COLO829 (cell line): ENCODE measurements around the gene RS1.

Experiments used
- DNase-seq: peaks from one replicate; pipeline ENCODE4 v3.0.0; 2012; ENCODE audit warnings: low spot score

Gene RS1

DNA sequence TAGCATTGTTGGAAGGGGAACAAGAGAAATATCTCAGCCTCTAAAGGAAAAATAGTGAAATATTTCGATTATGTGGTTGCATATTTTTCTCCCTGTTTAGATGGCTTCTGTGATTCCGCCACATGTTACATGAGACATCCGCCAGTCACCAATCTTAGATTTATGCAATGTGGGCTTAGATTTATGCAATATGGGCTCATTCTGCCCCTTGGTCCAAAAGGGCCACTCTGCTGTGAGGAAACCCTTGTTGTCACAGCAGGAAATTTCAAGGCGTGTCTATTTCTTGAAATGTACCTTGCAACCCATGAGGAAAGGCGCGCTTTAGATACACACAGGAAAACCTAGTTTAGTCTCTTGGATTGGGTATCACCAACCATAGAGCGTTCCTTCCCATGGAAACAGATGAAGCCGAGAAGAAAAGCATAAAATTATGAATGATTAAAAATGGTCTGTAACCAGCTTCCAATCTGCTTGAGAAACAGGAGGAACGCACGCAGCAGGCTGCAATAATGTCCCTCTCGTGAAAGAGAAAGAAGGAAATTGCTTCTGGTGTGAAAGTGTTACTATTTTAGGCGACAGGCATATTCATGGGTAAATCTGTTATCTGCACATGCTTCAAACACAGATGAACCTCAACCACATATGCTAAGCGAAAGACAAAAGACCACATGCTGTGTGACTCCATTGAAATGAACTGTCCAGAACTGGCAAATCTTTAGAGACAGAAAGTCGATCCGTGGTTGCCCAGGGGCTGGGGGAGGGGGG, 3.7 kb downstream of the RS1 start:
- no peak for DNase-seq

DNA sequence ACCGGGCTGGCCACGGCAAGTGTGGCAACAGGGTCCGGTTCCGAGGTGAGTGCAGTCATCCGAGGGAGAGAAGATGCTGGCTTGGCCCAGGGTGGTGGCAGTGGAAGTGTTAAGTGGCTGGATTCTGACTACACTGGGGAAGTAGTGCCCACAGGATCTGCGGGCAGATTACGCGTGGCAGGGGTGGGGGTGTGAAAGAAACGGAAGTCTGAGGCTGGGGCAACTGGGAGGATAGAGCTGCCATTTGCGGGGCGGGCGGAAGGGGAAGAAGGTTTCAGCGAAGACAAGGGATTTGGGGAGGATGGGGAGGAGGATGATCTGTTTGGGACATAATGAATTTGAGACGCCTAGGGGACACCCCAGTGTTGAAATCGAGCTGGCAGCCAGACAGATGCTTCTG, 5.3 kb downstream of the RS1 start:
- DNase-seq = no peak

DNA sequence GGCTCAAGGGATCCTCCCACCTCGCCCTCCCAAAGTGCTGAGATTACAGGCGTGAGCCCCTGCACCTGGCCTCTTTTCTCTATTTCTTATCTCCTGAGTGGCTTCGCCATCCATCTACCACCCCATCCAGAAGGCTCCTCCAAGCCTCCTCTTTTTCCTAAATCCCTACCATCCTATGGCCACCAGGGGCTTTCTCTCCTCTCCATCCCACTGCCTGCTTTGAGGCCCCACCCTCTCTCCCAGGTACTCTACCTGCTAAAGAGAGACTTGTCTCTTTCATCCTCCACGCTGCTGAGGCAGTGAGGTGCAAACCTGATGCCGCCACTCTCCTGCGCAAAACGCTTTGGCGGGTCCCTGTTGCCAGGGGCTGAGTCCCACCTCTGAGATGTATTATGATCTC, 7.0 kb downstream of the RS1 start:
- no peak for DNase-seq

DNA sequence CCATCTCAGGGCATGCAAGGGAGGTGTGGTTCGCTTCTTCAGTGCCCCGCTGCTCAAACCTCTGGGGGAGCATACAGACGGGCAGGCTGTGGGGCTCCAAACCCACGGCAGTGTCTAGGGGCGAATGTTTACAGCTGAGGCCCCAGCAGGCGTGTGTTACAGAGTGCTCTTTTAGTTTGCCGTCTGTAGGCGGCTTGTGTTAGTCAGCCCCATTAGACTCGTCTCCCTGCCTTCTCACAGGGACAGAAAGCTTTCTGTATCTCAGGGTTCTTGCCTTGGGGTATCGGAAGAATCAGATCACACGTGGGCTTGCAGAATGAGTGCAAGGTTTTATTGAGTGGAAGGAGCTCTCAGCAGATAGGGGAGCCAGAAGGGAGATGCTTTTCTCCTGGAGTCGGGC, 10.6 kb downstream of the RS1 start:
- DNase-seq = peak; percentile 27

DNA sequence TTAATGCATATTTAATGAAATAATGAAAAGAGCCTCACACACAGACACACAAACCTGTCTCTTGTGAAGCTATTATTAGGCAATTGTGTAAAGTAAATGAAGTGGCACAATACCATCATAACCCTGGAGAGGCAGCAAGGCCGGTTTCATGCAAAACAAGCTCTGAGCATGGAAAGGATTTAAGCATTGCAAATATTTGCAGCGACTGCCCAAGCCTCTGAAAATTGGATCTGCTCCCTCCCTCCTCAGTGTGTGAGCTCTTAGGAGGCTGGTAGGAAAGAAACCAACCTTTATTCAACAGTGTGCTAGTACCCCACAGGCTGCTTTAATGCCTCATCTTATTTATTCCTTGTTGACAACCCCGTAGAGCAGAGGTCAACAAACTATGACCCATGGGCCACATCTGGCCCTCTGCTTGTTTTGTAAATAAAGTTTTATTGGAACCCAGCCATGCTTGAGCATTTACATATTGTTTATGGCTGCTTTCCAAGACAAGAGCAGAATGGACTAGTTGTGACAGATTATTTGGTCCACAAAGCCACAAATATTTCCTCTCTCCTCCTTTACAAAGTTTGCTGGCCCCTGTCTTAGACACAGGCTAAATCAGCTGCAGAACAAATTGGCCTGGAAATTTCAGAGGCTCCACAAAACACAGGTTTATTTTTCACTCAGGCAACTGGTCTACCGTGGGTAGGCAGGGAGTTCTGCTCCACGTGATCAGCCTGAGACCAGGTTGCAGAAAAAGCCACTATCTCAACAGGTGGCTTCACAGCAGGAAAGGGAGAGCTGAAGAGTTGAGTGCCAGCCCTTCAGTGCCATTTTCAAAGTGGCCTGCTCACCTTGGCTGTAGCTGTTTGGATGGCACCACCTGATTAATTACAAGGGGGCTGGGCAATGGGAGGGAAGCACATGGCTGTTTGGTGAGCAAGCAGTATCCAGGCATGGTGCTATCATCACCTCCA, 16.8 kb downstream of the RS1 start:
- no peak for DNase-seq

DNA sequence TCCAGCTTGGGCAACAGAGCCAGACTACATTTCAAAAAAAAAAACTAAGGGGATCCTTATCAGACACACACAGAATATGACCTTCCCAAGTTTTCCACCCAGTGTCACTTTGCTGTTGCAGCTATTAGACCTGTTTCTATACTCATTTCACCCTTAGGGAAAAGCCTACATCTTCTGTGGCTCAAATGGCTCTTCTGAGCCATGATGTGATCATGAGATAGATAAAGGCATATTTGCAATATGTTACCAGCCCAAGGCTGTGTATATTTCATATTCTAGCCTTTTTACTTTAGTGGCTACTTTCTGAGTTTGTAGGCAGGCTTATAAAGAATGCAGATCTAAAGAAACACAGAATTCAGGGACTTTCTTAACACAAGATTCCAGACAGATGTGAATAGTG, 19.3 kb downstream of the RS1 start:
- DNase-seq = no peak

DNA sequence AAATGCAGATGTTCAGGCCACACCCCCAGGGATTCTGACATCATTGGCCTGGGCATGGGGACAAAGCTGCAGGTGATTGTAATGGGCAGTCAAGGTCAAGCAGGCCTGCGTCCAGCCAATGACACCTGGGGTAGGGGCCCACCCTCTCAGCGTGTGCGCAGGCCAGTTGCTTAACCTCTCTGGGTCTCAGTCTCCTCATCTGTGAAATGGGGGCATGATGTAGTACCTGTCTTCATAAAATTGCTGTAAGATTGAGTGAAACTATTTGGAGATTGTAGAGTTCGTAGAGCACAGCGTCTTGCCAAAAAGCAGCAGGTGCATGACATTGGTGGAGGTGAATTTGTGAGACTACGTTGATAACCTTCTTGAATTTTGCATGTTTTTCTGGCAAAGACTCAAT, 21.2 kb downstream of the RS1 start:
- DNase-seq = no peak

DNA sequence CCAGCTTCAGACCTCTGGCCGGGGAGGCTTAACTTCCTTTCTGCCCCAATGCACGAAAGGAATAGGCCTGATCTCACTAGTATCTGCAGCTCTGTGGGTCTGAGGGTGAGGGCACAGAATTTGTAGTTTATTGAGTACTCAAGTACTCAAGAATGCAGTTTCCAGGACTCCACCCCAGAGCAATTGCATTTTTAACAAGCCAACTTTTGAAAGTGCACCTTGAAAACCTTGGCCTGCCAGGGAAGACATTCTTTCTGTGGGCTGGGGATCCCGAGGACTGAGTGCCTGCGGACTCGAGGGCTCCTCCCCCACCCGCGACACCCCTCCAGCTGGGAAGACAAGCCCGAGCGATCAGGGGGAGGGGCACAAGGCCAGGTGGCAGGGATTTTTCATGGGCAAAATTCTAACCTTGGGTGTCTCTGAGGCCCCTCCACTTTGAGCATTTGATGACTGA, 22.4 kb downstream of the RS1 start:
- DNase-seq = no peak

DNA sequence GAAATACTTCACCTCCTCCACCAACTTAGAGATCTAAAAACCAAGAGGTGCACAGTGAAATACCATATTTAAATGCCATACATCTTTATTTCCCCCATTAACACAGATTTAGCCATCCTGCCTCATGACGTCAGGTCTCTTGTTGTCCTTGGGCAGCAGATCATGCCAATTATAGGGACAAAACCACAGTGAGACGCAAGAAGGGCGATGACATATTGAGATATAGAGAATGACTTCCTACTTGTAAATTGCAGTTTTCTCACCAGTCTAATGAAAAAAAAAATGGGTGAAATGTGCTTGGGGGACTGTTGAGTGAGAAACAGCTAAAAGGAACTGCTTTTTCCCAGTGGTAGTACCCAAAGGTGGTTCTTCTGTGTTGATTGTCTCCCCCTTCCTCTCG, 24.3 kb downstream of the RS1 start:
- DNase-seq = no peak

DNA sequence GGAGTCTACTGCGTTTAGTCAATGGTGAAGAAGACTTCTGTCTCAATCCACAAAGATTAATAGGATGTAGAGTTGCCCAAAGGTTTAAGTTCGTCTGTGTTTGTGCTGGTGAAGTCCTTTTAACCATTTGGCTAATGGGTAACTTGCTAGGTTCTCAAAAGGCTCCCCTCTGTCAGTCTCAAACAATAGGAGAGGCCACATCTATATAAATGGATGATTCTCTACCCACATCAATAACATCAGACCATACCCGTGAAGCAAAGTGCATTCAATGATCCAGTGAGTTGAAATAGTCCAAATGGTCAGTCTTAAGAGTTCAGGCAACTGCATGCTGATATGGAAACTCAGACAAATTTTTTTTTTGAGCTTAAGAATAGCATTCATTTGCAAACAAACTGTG, 28.1 kb downstream of the RS1 start:
- DNase-seq = no peak

DNA sequence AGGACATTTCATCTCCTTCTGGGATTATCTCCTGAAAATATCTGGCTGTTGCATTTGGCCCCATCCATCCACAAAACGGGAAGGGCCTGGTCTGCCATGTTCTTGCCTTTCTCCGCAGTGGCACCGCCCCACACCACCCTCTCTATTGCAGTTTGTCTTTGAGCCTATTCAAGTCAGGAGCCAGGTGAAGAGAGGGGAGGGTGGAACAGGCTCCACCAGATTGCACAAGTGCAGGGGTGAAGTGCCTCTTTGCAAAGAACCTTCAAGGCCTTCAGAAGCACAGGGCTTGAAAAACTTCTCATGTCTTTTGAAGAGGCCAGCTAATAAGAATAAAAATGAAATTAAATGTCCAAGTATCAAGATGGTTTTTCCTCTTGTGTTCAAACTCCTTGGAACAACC, 28.7 kb downstream of the RS1 start:
- DNase-seq = no peak

DNA sequence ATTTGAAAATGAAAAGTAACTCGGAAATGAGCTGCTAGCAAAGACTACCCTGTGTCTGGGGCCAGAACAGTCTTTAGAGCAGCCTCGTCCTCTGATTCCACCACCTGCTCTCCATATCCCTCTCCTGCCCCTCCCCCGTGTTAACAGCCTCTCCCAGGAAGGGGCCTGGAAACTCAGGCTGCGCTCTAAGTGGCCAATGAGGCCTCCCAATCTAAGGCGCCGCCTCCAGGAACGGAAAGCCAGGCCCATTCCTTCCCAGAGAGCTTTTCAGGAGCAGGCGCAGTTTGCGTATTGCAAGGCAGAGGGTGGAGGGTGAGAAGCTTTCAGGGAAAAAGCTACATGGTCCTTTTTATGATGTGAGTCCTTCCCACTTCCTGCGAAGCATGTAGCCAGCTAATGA, 31.2 kb downstream of the RS1 start:
- no peak for DNase-seq

DNA sequence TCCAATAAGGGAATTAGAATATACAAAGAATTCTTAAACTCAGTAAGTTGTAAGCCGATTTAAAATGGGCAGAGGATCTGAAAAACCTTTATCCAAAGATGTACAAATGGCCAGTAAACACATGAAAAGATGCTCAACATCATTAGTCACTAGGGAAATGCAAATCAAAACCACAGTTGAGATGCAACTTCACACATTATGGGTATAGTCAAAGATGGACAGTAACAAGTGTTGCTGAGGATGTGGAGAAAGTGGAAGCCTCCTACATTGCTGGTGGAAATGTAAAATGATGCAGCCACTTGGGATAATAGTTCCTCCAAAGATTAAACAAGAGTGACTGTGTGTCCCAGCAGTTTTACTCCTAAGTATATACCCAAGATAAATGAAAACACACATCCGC, 32.6 kb downstream of the RS1 start:
- DNase-seq = no peak

DNA sequence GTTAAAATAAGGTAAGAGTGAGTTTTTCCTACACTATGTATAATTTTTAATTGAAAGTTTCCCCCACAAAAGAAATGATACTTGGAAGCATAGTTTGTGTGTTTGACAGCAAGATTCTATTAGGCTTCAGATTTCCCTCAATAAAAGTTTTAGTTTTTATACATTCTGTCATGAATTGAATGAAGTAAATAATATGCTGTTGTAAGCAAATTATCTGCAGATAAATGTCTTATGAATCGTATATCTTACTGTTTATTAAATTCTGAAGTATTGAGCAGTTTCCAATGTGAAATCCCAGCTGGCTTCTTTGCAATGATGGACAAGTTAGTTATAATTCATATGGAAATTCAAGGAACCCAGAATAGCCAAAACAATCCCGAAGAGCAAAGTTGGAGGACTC, 33.5 kb downstream of the RS1 start:
- no peak for DNase-seq

DNA sequence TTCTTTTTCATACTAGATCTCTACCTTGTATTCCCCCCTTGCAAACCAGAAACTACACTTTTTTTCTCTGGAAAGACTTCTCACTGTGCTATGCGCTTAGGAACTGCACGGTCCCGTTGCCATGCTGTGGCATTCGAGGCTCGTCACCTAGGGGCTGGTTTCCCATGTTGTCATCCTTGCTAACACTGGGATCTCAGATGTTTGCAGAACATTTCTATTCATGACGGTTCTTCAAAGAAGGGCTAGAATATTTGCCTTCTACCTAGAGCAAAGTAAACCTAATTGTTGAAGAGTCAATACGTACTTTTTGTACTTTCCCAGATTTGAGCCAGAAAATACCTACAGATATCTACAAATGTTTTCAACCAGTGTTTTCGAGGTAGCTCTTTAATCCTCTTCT, 41.0 kb downstream of the RS1 start:
- no peak for DNase-seq

DNA sequence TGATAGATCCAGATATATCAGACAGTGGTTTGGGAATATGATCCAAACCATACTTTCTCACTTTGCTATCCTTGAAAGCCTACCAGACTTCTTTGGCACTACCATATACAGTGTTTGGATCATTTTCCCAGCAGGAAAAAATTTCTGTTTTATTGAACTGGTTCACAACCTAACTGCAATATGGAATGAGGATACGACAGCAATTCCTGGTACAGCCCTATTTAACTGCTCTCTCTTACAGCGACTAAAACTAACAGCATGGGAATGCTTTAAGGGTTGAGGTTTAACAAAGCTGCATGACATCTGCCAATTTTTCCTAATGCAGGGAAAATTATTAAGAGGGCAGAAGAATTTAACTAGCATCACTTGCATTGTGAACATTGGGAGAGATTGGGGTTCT, 47.3 kb downstream of the RS1 start:
- no peak for DNase-seq

DNA sequence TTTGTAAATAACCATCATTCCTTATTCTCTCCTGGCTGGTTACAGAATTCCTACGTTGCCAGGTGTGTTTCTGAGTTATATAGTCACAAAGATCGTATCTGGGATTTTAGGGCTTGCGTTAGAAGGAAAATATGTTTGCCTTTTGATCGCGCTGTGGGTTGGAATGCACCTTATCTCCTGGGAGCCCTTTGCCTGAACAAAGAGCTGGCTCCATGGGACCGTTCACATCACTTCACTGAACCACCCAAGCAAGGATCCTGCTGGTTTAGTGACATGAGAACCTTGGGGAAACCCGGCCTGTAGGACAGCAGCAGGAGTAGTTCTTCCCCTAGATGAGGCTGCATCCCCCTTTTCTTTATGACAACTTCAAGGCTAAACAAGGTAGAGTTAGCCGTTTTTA, 51.6 kb downstream of the RS1 start:
- DNase-seq = no peak

DNA sequence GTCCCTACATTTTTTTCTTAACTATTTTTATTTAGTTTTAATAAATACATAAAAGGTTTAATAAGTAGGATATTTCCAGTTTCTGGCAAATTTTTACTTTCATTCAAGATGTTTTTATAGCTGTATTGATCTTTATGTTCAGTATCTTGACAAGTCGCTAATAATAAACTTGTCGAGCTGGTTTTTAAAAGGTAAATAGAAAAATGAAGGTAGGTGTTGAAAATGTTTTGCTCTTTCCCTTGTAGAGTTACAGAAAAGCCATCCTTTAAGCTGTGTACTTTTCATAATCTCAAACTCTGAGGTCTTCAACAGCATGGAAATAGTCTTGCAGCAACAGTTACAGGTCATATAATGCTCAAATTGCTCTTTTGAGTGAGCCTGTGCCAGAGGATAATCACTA, 52.6 kb downstream of the RS1 start:
- DNase-seq = no peak

DNA sequence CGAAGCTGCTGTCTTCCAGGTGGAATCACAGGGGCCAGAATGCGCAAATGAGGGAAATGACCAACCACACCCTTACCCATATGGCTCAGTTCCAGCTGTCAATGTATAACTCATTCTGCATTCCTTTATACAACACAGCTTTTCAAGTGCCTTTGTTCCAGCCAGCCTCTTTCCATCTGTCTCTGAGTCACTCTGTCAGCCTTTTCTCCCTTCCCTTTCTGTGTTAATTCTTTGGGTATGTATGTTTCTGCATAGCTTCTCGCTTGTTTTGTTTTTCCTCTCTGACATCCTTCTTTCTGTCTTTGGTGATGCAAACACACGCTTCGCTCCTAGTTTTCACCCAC, 54.5 kb downstream of the RS1 start:
- DNase-seq = peak; percentile 6

DNA sequence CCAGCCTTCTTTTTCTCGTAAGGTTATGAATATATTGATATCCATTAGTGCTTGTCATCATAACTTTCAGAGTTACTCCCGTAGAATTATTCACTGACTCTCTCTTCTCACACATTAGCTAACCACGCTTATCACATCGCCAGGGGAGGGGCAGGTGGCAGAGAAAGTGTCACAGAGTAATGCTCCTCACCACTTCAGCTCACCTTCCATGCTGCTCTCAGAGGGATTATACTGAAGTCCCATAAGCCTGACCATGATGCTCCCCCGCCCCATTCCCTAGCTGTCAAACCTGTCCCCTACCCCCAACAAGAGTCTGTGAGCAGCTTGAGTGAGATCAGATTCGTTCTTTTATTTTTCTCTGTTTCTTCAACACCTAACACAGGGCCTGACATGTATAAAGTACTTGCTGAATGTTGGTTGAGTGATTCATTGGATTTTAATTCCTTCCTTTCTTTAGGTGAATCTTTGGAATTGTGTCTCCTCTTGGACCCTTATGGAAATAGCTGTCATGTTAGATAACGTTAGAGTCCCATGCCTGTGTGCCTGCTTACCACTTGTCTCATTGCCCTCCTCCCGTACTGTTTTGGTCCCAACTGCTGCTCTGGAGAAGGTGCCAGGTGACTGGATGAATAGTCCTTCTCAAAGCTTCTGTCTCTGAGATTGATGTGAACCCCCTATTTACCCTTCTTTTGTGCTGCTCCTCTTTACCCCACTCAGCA, 55.1 kb downstream of the RS1 start:
- DNase-seq = no peak

DNA sequence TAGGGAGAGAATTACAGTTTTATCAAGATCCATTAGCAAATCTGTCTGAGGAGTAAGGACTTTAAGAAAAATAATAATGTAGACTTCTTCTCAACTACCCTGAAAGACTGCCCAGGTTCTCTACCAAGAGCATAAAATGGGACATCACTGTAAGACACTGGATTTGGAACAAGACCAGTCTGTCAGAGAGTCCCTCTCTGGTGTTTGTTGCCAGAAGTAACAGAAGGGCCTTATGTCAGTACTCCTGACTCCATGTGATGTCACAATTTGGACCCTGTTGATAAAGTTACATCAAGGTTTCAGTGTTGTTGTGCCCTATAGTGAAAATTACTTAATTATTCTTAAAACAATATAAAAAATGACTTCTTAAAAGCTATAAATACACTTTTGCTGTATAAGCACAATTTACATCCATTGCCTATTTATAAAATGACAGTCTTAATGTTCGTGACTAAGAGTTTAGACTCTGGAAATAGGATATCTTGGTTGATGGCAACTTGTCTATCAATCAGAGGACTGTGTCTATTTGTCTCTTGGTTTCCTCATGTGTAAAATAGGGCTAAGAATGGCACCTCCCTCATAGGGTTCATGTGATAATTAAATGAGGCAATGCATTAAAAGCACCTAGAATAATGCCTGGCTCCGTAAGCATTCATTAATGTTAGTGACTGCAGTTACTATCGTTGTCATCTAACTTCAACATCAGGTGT, 57.8 kb downstream of the RS1 start:
- DNase-seq = no peak

DNA sequence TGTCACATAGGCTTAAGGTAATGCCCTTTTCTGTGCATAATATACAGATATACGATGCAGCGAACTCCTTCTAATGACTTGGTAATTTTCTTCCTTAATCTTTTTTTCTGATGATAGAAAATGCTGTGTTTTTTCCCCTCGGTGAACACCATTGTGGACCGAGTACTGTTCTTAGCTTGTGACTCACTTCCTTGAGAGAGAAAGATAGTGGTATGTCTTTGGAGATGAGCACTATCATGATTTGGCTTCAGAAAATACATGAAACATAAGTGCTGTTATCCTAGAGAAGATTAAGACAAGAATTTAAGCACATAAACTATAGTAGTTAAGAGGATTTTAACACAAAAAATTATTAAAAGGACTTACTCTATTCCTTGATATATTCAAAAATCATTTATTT, 63.9 kb downstream of the RS1 start:
- DNase-seq = peak; percentile 5
